Peyer's patch (tissue), 4 donors: ENCODE results near the gene TMEM266.

Source experiments
- CTCF ChIP-seq, 6 experiments: fragments of 450-650 bp in 4 of 6; fragments of 200-600 bp in 2 of 6; sonication (generic) in 1 of 6; IDR thresholded peaks; one replicate each; pipeline ENCODE4 v1.5.1; 2017 to 2019; ENCODE audit warnings: antibody characterized with exemption in 6 of 6, mild to moderate bottlenecking in 3 of 6, moderate library complexity in 1 of 6
- POLR2A ChIP-seq, 2 donors: fragments of 450-650 bp; IDR thresholded peaks; one replicate each; pipeline ENCODE4 v1.5.1; 2017; ENCODE audit warnings: antibody characterized with exemption in 2 of 2, mild to moderate bottlenecking in 2 of 2, moderate library complexity in 2 of 2

- TF ChIP-seq CTCF (IDR thresholded peaks at IDR 0.05) (no peak), POLR2A (IDR thresholded peaks at IDR 0.05) (no peak)
Measured at GRCh38 chr15:76151599-76151974, 91.8 kb downstream of the TMEM266 start.
